ENCODE results near the gene KLHL22.

The KLHL22 gene

DNA sequence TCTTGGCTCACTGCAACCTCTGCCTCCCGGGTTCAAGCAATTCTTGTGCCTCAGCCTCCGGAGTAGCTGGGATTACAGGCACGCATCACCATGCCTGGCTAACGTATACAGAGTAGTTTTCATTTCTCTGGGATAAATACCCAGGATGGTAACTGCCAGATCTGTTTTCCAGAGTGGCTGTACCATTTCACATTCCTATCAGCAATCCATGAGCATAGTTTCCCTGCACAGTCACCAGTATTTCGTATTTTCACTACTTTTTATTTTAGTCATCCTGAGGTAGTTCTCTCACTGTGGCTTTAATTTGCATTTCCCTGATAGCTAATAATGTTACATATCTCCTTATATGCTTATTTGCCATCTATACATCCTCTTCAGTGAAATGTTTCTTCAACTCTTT, 47.0 kb downstream of the KLHL22 start:
- H3K27ac ChIP-seq, result no peak overlapping the region
- H3K9me3 ChIP-seq, result no peaks in the 10 kb centered on the region
- H3K4me1 ChIP-seq (ENCODE audit: control insufficient read depth in 1 of 2, insufficient read depth in 1 of 2, low read depth in 1 of 2, low read length in 1 of 2), result peaks cover 0 to under 1% of the 10 kb centered on the region in 2 experiments
- H3K36me3 ChIP-seq, result peaks cover 64% of the 10 kb centered on the region
- no peaks in the 10 kb centered on the region for H3K27me3 ChIP-seq
- H3K4me3 ChIP-seq (ENCODE audit: low read depth in 1 of 2, low read length in 1 of 2), result no peak overlapping the region
- TF ChIP-seq, protein P1, sequence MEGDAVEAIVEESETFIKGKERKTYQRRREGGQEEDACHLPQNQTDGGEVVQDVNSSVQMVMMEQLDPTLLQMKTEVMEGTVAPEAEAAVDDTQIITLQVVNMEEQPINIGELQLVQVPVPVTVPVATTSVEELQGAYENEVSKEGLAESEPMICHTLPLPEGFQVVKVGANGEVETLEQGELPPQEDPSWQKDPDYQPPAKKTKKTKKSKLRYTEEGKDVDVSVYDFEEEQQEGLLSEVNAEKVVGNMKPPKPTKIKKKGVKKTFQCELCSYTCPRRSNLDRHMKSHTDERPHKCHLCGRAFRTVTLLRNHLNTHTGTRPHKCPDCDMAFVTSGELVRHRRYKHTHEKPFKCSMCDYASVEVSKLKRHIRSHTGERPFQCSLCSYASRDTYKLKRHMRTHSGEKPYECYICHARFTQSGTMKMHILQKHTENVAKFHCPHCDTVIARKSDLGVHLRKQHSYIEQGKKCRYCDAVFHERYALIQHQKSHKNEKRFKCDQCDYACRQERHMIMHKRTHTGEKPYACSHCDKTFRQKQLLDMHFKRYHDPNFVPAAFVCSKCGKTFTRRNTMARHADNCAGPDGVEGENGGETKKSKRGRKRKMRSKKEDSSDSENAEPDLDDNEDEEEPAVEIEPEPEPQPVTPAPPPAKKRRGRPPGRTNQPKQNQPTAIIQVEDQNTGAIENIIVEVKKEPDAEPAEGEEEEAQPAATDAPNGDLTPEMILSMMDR (IDR thresholded peaks at IDR 0.05), result no peak

DNA sequence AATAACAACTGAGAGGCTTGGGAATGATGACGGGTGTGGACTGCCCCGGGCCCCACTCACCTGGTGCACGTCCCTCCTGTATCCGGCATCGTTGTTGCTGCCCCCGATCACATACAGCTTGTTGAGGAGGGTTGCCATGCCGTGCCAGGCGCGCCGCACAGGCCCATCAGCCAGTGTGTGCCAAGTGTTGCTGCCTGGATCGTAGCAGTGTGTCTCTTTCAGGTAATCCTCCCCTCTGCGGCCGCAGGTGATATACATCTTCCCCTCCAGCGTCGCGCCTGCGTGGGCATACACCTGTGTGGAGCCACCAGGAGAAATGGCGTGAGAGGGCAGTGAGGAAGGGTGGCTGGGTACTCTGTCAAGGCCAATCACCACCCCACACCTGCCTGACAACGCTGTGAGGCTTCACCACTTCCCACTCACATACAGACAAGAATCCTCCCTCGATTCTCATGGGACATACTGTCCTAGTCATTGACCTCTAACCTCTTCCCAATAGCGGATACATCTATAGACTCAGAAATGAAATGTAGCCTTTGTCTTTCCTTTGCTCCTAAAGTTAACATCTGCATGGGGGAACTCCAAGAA, 49.1 kb downstream of the KLHL22 start:
- Histone ChIP-seq H3K36me3 (peaks cover 73% of the 10 kb centered on the region), H3K27ac (no peak overlapping the region), H3K4me3 (ENCODE audit: low read depth in 1 of 2, low read length in 1 of 2) (no peak overlapping the region), H3K27me3 (no peaks in the 10 kb centered on the region), H3K9me3 (no peaks in the 10 kb centered on the region), H3K4me1 (ENCODE audit: control insufficient read depth in 1 of 2, insufficient read depth in 1 of 2, low read depth in 1 of 2, low read length in 1 of 2) (no peaks in the 10 kb centered on the region)
- TF ChIP-seq, protein P1 (IDR thresholded peaks at IDR 0.05), result no peak

DNA sequence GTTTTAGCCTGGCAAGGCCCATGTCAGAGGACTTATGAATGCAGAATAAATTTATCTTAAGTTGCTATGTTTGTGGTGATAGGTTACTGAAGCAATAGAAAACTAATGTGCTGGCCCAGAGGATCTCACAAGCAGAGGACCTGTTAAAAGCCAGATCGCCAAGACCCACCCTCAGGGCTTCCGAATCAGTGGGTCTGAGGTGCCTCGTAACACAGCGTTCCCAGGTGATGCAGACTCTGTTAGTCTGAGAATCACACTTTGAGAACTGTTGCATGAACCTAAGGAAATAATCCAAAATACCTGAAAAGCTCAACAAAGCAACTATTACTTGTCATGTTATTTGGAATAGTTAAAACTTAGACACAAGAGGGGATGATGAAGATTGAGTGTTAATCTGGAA, 51.3 kb downstream of the KLHL22 start:
- TF ChIP-seq, protein P1 (IDR thresholded peaks at IDR 0.05), result no peak
- Histone ChIP-seq H3K36me3 (peaks cover 76% of the 10 kb centered on the region), H3K4me3 (ENCODE audit: low read depth in 1 of 2, low read length in 1 of 2) (no peak overlapping the region), H3K27ac (no peak overlapping the region), H3K27me3 (peaks cover 13% of the 10 kb centered on the region), H3K9me3 (no peaks in the 10 kb centered on the region), H3K4me1 (ENCODE audit: control insufficient read depth in 1 of 2, insufficient read depth in 1 of 2, low read depth in 1 of 2, low read length in 1 of 2) (no peaks in the 10 kb centered on the region)

DNA sequence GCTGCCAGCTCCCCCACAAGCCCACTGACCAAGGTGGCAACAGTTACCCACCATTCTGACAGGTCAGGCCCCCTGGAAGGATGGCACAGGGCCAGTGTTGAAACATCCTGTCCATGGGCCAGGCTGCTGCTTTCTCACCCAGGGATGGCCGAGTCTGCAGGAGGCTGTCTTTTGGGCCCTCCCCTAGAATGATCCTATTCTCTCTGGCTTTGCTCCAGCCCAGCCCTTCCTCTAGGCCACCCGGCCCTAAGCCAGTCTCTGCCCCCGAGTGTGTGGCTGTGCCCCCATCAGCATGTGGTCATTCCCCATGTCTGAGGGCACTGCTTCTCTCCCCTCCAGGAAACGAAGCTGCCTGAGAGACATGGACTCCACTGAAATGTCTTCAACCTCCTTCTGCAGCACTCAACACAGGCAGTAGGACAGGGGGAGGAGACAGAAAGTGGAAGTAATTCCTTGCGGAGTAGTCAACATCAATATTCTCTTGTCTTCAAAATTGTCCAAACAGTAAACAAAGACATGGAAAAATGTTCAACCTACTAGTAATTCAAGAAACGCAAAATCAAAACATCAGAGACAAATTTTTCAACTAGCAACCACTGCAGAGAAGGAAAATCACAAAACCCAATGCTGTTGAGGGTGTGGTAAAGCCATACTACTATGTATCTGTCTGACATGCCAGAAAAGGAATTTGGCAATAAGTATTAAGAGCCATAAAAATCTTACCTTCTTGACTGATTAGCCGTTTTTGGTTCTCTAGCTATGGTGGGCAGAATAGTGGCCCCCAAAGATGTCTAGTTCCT, 52.9 kb downstream of the KLHL22 start:
- Histone ChIP-seq H3K27ac (no peak overlapping the region), H3K27me3 (peaks cover 29% of the 10 kb centered on the region), H3K9me3 (no peaks in the 10 kb centered on the region), H3K4me1 (ENCODE audit: control insufficient read depth in 1 of 2, insufficient read depth in 1 of 2, low read depth in 1 of 2, low read length in 1 of 2) (peaks cover 0 to 5% of the 10 kb centered on the region in 2 experiments), H3K36me3 (peaks cover 76% of the 10 kb centered on the region), H3K4me3 (ENCODE audit: low read depth in 1 of 2, low read length in 1 of 2) (no peak overlapping the region)
- TF ChIP-seq, protein P1 (IDR thresholded peaks at IDR 0.05), result no peak

DNA sequence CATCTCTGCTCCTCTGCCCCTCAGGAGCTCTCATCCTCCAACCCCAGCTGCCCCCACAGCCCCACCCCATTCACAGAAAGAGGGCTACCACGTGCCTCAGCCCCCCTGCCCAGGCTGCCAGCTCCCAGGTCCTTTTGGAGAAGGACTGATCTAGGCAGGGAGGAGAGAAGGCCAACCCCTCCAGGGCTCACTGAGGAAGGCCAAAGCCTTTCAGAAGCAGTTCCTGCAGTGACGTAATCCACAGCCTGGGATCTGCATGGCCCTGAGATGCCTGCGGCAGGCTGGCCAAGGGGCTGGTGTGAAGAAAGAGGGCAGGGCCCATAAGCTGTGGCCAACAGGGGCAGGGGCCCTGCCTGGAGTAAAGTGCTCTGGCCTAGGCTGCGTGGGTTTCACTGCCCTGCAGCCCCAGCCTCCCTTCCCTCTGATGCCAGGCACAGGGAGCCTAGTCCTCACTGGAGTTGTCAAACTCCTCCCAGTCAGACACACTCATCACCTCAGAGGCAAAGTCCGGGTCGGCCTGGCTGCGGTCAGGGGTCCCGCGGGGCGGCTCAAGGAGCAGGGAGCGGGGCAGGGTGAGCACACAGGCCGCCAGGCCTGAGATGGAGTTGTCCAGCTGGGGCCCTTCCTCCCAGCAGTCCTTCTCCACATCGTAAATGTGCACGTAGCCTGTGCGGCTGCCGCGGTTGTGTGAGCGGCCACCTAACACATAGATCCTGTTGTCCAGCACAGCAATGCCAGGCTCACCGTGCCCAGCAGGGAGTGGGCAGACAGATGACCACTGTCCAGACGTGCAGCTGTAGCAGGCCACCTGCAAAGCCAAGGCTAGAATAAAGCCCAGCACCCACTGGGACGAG, 53.7 kb downstream of the KLHL22 start:
- no peaks in the 10 kb centered on the region for H3K9me3 ChIP-seq
- H3K36me3 ChIP-seq, result peaks cover 72% of the 10 kb centered on the region
- peaks cover 37% of the 10 kb centered on the region for H3K27me3 ChIP-seq
- peaks cover 2 to 10% of the 10 kb centered on the region in 2 experiments for H3K4me1 ChIP-seq (ENCODE audit: control insufficient read depth in 1 of 2, insufficient read depth in 1 of 2, low read depth in 1 of 2, low read length in 1 of 2)
- no peak overlapping the region for H3K27ac ChIP-seq
- TF ChIP-seq, protein P1 (IDR thresholded peaks at IDR 0.05), result no peak
- no peak overlapping the region for H3K4me3 ChIP-seq (ENCODE audit: low read depth in 1 of 2, low read length in 1 of 2)
